DND-41 (cell line): Measurements from ENCODE around the gene GARIN1A.
A peak's percentile ranks its signal among the peaks of the same experiment; 100 is the strongest.

ENCODE experiments used
- ATAC-seq: fragments of 200-7000 bp; cut with Tn5 transposase; 3 replicates; pipeline ENCODE4 v1.9.1; 2021; ENCODE audit warnings: low read depth; ENCODE audit not compliant: insufficient read depth
- DNase-seq: peaks from one replicate; pipeline ENCODE4 v3.0.0-alpha.2; 2020
- H2AFZ ChIP-seq: 2 replicates; pipeline ENCODE4 v1.6.0; 2012; ENCODE audit warnings: low read depth, low read length
- H3K27ac ChIP-seq: 2 replicates; pipeline ENCODE4 v1.5.1; 2012; ENCODE audit warnings: low read length, inconsistent platforms
- H3K27me3 ChIP-seq: fragments of 200-600 bp; sonication (generic); 2 replicates; pipeline ENCODE4 v1.6.0; 2012; ENCODE audit warnings: low read length, mild to moderate bottlenecking, inconsistent platforms; ENCODE audit not compliant: insufficient read depth, poor library complexity
- H3K36me3 ChIP-seq: 2 replicates; pipeline ENCODE4 v1.5.1; 2012; ENCODE audit warnings: low read length, inconsistent platforms; ENCODE audit not compliant: insufficient read depth
- H3K4me1 ChIP-seq: 2 replicates; pipeline ENCODE4 v1.5.1; 2012; ENCODE audit warnings: mild to moderate bottlenecking, low read length; ENCODE audit not compliant: insufficient read depth
- H3K4me2 ChIP-seq: 2 replicates; pipeline ENCODE4 v1.6.0; 2012; ENCODE audit warnings: mild to moderate bottlenecking, moderate library complexity, low read length, inconsistent platforms; ENCODE audit not compliant: insufficient read depth
- H3K4me3 ChIP-seq, 2 experiments: fragments of 200-600 bp in 1 of 2; shearing (Covaris generic) in 1 of 2; 2 replicates each; pipeline ENCODE4 v1.5.1; 2012 to 2016; ENCODE audit warnings: inconsistent platforms in 2 of 2, low read length in 2 of 2, mild to moderate bottlenecking in 2 of 2, low read depth in 1 of 2, moderate library complexity in 1 of 2
- H3K79me2 ChIP-seq: 2 replicates; pipeline ENCODE4 v1.6.0; 2012; ENCODE audit warnings: low read length, inconsistent platforms; ENCODE audit not compliant: insufficient read depth
- H3K9ac ChIP-seq: 2 replicates; pipeline ENCODE4 v1.6.0; 2012; ENCODE audit warnings: low read depth, mild to moderate bottlenecking, inconsistent platforms, low read length, moderate library complexity
- H3K9me3 ChIP-seq: 2 replicates; pipeline ENCODE4 v1.5.1; 2012; ENCODE audit warnings: low read length, moderate library complexity, mild to moderate bottlenecking, inconsistent platforms; ENCODE audit not compliant: insufficient read depth, severe bottlenecking
- H4K20me1 ChIP-seq: 2 replicates; pipeline ENCODE4 v1.6.0; 2012; ENCODE audit warnings: low read length; ENCODE audit not compliant: insufficient read depth
- EZH2 ChIP-seq: IDR thresholded peaks from 3 replicates; pipeline ENCODE4 v1.6.1; 2012; ENCODE audit warnings: borderline replicate concordance, low read depth, mild to moderate bottlenecking, moderate library complexity, low read length, inconsistent platforms; ENCODE audit not compliant: severe bottlenecking
- TF ChIP-seq, protein P1 (sequence below): IDR thresholded peaks from 2 replicates; pipeline ENCODE4 v1.5.1; 2012; ENCODE audit warnings: borderline replicate concordance, low read length, moderate library complexity, mild to moderate bottlenecking; ENCODE audit not compliant: poor library complexity, severe bottlenecking; ENCODE audit errors: extremely low read depth

Gene GARIN1A

DNA sequence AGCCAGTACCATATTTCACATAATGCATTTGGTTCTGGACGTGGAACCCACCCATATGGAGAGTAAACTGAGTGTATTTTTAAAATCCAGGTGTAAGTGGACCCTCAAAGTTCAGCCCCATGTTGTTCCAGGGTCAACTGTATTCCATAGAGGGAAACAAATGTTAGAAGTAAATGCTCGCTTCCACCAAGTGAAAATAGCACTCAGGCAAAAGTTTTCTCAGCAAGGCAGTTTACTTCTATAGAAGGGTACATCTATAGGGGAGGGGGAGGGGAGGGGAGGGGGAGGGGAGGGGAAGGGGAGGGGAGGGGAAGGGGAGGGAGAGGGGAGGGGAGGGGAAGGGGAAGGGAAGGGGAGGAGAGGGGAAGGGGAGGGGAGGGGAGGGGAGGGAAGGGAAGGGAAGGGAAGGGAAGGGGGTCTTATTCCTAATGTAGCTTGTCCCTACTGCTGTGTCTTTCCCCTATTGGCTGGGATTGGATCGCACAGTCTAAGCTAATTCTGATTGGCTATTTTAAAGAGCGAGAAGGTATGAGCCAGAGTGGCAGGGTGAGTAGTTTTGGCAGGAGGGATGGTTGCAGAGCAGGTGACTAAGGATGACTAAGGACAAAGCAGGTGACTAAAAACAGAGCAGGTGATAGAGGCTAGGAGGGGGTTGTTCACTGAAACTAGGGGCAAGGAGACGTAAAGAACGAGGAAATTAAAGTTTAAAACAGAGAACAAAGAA is 29.1 kb downstream of the GARIN1A start:
- no peak overlapping the region for H2AFZ ChIP-seq
- no peaks in the 10 kb centered on the region for H4K20me1 ChIP-seq
- TF ChIP-seq EZH2, result no peak
- TF ChIP-seq, protein P1, sequence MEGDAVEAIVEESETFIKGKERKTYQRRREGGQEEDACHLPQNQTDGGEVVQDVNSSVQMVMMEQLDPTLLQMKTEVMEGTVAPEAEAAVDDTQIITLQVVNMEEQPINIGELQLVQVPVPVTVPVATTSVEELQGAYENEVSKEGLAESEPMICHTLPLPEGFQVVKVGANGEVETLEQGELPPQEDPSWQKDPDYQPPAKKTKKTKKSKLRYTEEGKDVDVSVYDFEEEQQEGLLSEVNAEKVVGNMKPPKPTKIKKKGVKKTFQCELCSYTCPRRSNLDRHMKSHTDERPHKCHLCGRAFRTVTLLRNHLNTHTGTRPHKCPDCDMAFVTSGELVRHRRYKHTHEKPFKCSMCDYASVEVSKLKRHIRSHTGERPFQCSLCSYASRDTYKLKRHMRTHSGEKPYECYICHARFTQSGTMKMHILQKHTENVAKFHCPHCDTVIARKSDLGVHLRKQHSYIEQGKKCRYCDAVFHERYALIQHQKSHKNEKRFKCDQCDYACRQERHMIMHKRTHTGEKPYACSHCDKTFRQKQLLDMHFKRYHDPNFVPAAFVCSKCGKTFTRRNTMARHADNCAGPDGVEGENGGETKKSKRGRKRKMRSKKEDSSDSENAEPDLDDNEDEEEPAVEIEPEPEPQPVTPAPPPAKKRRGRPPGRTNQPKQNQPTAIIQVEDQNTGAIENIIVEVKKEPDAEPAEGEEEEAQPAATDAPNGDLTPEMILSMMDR, result no peak
- H3K4me1 ChIP-seq, result no peaks in the 10 kb centered on the region
- no peaks in the 10 kb centered on the region for H3K9me3 ChIP-seq
- no peak overlapping the region for H3K9ac ChIP-seq
- no peak overlapping the region for H3K4me2 ChIP-seq
- H3K36me3 ChIP-seq, result no peaks in the 10 kb centered on the region
- DNase-seq, result no peak
- H3K27ac ChIP-seq, result no peak overlapping the region
- H3K27me3 ChIP-seq, result peaks cover 13% of the 10 kb centered on the region
- no peaks in the 10 kb centered on the region for H3K79me2 ChIP-seq
- no peak for ATAC-seq
- H3K4me3 ChIP-seq, result no peak overlapping the region

DNA sequence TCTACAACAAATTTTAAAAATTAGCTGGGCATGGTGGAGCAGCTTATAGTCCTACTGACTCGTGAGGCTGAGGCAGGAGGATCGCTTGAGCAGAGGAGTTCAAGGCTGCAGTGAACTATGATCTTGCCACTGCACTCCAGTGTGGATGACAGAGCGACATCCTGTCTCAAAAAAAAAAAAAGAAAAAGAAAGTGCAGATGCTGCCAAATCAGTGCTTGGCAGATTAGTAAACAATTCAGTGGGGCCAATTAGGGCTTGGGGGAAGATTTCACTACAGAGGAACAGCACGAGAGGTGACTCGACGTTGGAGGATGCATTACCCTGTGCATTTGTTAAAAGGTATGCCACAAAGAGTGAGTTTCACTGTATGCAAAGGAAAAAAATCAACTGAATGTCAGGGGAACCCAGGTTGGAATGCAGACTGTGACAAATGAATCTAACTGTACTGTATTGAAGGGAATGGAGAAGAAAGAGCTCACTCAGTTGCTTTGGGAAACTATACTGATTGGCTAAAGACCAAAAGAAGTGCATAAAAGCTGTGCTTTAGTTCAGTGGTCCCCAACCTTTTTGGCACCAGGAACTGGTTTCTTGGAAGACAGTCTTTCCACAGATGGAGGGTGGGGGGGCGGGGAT is 31.6 kb downstream of the GARIN1A start:
- Histone ChIP-seq H3K9ac (no peak overlapping the region), H3K4me2 (no peak overlapping the region), H3K27me3 (peaks cover 4% of the 10 kb centered on the region), H3K79me2 (no peaks in the 10 kb centered on the region), H3K4me3 (no peak overlapping the region), H3K27ac (no peak overlapping the region), H3K9me3 (no peaks in the 10 kb centered on the region), H3K4me1 (no peaks in the 10 kb centered on the region), H4K20me1 (no peaks in the 10 kb centered on the region), H2AFZ (no peak overlapping the region), H3K36me3 (no peaks in the 10 kb centered on the region)
- ATAC-seq (peak; percentile 39; the same call in 2 of the 3 replicates), DNase-seq (no peak)
- TF ChIP-seq EZH2, result no peak
- TF ChIP-seq, protein P1, result no peak

DNA sequence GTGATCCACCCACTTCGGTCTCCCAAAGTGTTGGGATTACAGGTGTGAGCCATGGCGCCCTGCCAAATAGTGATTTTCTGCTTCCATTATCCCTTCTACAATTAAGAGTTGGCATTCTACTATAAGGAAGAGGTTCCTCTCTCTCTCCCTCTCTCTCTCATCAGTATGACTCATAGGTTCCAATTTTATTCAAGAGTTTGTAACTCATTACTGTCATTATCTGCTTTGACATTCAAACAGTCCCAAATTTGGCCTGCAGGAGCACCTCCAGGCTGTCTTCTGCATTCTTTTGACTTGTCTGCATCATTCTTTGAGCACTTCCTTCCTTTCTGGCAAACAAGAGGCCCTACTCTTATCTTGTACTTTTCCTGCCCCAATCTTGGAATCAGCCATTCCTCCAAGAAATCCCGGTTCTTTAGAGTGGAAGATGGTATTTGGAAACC is 33.8 kb downstream of the GARIN1A start:
- Histone ChIP-seq H3K79me2 (no peaks in the 10 kb centered on the region), H4K20me1 (no peaks in the 10 kb centered on the region), H3K4me2 (no peak overlapping the region), H3K27ac (no peak overlapping the region), H3K4me3 (no peak overlapping the region), H2AFZ (no peak overlapping the region), H3K27me3 (peaks cover 6% of the 10 kb centered on the region), H3K9me3 (no peaks in the 10 kb centered on the region), H3K4me1 (no peaks in the 10 kb centered on the region), H3K9ac (no peak overlapping the region), H3K36me3 (no peaks in the 10 kb centered on the region)
- TF ChIP-seq, protein P1, result no peak
- no peak for TF ChIP-seq EZH2
- no peak for ATAC-seq
- DNase-seq, result no peak
